Kidney glomerular epithelial cell (primary cell): ENCODE results near the gene DQX1.
"Not testable (repeated sequence)": the region's sequence is repeated elsewhere in the genome, so short reads cannot be mapped to it uniquely, and the experiment has no call there.

Source experiments
- DNase-seq: peaks from one replicate; lab custom pipeline; 2025; lab: John Stamatoyannopoulos, UW

DQX1 gene

GRCh38 chr2:74525717-74526648, at the start of gene DQX1:
Gene DQX1 (minus strand): TSS chr2:74526231. CDS start chr2:74525729, 502 bp downstream.
- DNase-seq: no peak

GRCh38 chr2:74575320-74575719, 49.3 kb upstream of the DQX1 start:
- DNase-seq: no peak

- no peak for DNase-seq
Measured at GRCh38 chr2:74573747-74574562, 47.9 kb upstream of the DQX1 start.

GRCh38 chr2:74572178-74572925, 46.3 kb upstream of the DQX1 start:
- DNase-seq: no peak

GRCh38 chr2:74571058-74571457, 45.0 kb upstream of the DQX1 start:
- DNase-seq: no peak

- no peak for DNase-seq
Measured at GRCh38 chr2:74569686-74570085, 43.7 kb upstream of the DQX1 start.

GRCh38 chr2:74567881-74568280, 41.9 kb upstream of the DQX1 start:
- peak; percentile 47 for DNase-seq

GRCh38 chr2:74566754-74567085, 40.7 kb upstream of the DQX1 start:
- DNase-seq: peak; percentile 71

GRCh38 chr2:74566076-74566753, 40.2 kb upstream of the DQX1 start:
- DNase-seq: no peak

- DNase-seq: peak; percentile 50
Measured at GRCh38 chr2:74564222-74564621, 38.2 kb upstream of the DQX1 start.

- no peak for DNase-seq
Measured at GRCh38 chr2:74562126-74562775, 36.2 kb upstream of the DQX1 start.

- not testable (repeated sequence) for DNase-seq
Measured at GRCh38 chr2:74561022-74561421, 35.0 kb upstream of the DQX1 start.

- peak; percentile 52 for DNase-seq
Measured at GRCh38 chr2:74560591-74560990, 34.6 kb upstream of the DQX1 start.

- no peak for DNase-seq
Measured at GRCh38 chr2:74559912-74560311, 33.9 kb upstream of the DQX1 start.

GRCh38 chr2:74558284-74559230, 32.5 kb upstream of the DQX1 start:
- no peak for DNase-seq

GRCh38 chr2:74556831-74557370, 30.9 kb upstream of the DQX1 start:
- DNase-seq: no peak

- no peak for DNase-seq
Measured at GRCh38 chr2:74556159-74556558, 30.1 kb upstream of the DQX1 start.

GRCh38 chr2:74555610-74556103, 29.6 kb upstream of the DQX1 start:
- DNase-seq: no peak

GRCh38 chr2:74554820-74555531, 28.9 kb upstream of the DQX1 start:
- DNase-seq: peak; percentile 25
